SU-DHL-6 (cell line): Measurements from ENCODE around the gene CDK12.
"Not testable (repeated sequence)": the region's sequence is repeated elsewhere in the genome, so short reads cannot be mapped to it uniquely, and the experiment has no call there.

Source experiments
- CTCF ChIP-seq: fragments of 200-600 bp; sonication (generic); IDR thresholded peaks from one replicate; pipeline ENCODE4 v1.5.1; 2017; ENCODE audit warnings: antibody characterized with exemption, mild to moderate bottlenecking, low read length, moderate library complexity; ENCODE audit not compliant: insufficient read depth, poor library complexity, severe bottlenecking
- EZH2phosphoT487 ChIP-seq: fragments of 200-600 bp; sonication (generic), shearing (Covaris generic); conservative IDR thresholded peaks from 2 replicates; pipeline ENCODE4 v1.6.1; 2018; ENCODE audit warnings: mild to moderate bottlenecking, antibody characterized with exemption, low read length, moderate library complexity, mixed read lengths

GRCh38 chr17:39479631-39480030 is 18.3 kb downstream of the CDK12 start:
- not testable (repeated sequence) for TF ChIP-seq CTCF, EZH2phosphoT487
